Cortex of kidney (tissue), 1 donor: ENCODE data around the gene MDFIC.

Source experiments
- DNase-seq: peaks from one replicate; lab custom pipeline; 2025; lab: John Stamatoyannopoulos, UW

MDFIC gene

DNA sequence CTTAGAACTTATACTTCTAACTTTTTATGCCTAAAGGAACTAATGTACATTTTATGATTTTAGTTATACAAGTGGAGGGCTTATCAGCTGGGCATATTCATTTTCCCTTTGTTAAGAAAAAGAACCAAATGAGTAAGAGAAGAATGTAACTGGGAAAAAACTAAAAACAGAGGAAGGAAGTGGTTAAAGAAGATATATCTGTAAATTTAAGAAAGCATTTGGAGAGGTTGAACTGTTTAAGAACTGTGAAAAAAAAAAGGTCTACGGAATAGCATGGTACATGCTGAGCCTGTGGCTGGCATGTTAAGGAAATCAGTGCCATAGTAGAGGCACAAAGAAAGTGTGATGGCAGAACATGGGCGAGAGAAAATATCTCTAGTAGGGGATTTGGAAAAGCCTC, 6.2 kb downstream of the MDFIC start:
- no peak for DNase-seq

GRCh38 chr7:114929570-114929969, 7.7 kb downstream of the MDFIC start:
- no peak for DNase-seq

GRCh38 chr7:114930107-114930661, 8.3 kb downstream of the MDFIC start:
- DNase-seq = no peak

GRCh38 chr7:114930829-114931655, 9.1 kb downstream of the MDFIC start:
- DNase-seq = no peak

DNA sequence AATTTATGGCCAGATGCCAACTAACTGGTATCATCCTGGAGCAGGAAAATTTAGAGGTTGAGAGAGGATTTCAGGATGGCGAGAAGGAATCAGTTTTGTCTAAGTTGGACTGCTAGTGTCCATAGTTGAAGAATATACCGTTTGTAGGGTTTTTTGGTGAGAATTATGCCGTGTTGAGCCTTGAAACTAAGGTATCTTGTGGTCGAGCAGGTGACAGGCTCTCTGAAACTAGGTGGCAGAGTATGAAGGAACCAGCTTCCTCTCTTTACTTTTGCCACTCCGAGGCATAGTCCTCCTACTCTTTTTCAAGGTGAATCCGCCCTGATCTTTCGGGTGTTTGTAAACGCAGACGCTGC, 9.7 kb downstream of the MDFIC start:
- DNase-seq = no peak

GRCh38 chr7:114932991-114933390, 11.1 kb downstream of the MDFIC start:
- no peak for DNase-seq

GRCh38 chr7:114933658-114934057, 11.8 kb downstream of the MDFIC start:
- DNase-seq = no peak

DNA sequence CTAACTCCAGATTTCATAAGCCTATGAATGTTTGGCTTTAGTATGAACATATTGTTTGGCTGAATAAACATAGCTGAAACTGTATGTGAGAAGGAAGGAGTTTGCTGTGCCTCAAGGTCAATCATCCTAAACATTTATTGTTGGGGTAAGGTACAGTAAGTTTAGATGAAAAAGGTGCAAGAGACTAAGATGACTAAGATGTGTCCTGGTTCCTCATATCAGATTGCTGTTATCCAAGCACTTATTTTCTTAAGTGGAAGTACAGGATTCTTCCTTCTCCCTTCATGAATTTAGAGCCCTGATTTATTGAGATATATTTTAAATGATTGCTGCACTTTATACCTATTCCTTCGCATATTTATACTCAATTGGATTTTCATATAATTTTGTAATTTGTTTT, 12.2 kb downstream of the MDFIC start:
- DNase-seq = no peak

GRCh38 chr7:114934713-114935112, 12.8 kb downstream of the MDFIC start:
- DNase-seq = no peak

- DNase-seq = no peak
Measured at GRCh38 chr7:114936471-114936870, 14.6 kb downstream of the MDFIC start.

GRCh38 chr7:114937446-114937845, 15.6 kb downstream of the MDFIC start:
- DNase-seq = no peak

GRCh38 chr7:114938785-114939184, 16.9 kb downstream of the MDFIC start:
- no peak for DNase-seq

DNA sequence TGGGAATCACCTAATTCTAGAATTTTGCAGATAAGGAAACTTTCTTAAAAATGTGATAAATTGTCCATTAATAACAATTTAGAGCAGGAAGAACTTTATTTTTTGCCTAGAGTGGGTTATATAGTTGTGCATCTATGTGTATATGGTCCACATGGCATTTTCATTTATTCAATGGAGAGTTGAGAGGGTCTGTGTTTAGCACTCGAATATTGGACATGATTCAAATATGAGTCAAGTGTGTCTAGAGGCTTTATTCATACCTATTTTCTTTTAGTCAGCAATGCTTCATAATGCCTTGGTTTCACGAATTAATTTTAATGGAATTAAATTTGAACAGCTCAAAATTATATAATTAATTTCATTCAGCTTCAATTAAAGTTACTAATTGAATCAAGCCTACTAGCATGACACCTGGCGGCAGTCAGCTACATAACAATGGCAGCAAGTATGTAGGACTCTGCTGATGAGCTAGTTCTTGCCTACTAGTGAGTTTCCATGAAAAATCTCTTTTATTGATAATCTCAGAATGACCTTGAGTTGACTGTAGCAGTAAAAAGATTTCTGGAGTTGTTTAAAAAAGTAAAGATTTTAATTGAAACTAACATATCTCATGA, 17.7 kb downstream of the MDFIC start:
- DNase-seq = no peak

DNA sequence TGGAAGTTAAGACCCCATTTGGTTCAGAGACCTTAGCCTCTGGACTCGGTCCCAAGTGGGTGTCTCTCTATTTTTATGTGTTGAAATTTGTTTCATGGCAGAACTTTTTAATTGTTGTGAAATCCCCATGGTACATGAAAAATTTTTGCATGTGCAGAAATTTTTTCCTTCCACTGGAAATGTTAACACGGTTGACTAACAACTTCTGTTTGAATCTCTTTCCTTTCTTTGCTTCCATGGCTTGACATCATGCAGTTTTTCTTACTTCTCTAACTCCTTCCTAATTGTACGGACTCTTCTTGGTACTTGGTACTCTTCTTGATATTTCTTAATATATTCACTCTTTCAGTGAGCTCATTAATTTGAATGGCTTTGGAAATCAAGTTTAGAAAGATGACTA, 18.3 kb downstream of the MDFIC start:
- no peak for DNase-seq

DNA sequence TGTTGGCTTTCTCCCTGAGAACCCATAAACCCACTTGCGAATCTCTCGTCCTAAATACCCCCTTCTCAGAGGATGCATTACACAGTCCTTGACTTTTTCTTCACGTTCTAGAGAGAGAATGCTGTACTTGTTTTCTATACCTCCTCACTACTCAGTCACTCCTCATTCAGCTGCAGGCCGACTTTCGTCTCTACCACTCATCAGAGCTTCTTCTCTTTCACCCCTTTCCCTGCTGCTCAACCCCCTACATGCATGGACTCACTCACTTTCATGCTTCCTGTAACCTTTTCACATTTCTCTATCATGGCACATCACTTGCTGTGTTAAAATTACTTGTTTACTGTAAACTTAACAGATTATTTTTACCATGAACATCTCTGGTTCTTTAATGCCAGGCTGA, 19.8 kb downstream of the MDFIC start:
- DNase-seq = no peak

DNA sequence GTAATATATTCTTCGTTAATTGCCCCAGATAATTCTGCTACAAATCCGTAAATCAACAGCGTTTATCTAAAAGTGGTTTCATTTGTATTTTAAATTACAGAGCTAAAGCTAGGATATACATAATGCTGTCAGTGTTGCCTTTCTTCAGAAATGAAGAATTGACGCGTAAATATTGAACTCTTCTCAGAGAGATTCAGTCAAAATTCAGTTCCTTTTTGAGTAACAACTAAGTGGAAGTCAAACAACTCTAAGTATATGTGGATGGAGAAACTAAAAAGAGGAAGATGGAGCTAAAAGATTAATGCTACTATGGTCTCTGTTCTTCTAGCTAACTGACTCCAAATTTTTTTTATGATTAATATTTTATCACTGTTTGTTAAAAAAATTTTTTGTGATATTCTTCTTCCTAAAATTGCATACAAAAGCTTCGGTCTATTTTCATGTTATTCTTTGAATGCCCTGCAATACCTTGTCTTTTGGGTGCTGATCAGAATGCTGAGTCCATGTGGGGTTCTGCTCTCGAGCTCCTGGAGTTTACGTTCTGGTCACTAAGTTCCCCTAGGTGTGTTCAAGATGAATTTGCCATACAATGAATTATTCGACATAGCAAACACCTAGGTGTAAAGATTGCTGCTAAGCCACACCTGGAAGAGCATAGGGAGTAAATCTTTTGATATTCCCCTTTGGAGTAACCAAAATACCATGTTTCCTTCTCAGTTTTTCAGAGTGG, 20.7 kb downstream of the MDFIC start:
- no peak for DNase-seq

- DNase-seq = no peak
Measured at GRCh38 chr7:114943530-114943929, 21.6 kb downstream of the MDFIC start.

DNA sequence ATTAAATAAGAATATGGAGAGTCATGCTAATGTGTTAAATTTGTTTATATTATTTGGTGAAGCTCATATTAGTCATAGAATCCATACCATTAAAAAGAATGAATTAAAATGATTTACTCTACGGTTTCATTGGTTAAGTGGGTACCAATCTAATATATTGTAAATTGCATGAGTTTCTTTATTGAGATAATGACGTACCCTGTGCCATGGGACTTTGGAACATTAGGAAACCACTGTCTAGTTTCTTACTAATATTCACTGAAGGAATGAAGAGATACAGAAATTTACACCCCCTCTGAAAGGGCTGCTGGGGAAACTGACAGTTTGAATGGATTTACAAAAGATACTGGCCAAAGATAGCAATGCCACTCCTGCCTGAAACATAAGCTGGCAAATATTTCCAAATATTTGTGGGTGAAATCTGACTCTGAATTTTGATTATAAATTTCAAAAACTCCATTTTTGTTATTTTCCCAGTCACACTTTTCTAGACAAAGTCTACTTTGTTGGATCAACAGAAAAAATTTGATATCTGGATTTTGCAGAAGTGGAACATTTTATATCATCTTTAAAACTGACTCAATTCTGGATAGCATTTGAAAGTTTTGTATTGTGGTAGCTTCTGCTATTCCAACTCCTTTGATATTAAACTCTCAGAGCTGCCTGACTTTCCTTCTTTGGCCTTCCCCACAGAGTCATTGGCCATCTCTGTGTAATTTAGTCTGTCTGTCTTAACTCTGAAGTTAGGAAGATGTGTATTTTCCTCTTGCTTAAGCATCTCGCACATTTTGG, 22.3 kb downstream of the MDFIC start:
- no peak for DNase-seq

DNA sequence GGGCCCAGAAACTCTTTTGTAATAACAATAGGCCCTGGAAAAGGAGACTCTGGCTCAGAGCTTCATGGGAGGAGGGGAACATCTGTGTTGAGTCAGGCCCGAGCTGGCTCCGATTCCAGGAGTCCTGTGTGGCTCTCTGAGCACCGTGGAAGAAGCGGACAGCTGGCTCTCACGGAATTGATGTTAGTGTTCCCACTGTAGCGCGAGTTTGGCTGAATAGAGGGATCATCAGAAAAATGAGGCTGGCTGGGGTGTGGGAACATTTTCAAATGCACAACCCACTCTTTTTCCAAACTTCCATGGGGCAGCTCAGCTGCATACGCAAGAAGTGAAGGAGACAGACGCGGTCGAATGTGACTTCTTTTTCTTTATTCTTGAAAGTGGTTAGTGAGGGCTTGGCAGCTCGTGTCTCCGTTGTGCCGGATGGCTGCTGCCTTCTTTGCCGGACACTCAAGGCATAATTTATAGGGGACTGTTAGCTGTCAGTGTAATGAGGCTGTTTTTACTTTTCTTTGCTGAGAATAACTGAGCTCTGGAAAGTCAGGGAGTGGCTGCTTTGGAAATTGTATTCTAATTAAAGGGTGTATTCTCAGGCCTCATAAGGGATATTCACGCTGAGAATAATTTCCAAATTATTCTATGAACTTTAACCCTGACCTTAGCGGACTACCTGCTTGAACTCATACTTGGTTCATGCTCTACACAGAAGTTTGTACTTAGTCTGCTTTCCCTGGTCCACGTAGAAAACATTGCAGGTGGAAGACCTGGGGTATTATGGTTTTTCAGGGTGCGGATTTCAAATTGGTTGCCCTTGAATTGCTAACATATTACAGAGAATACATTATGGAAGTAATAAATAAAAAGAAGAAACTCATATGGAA, 23.1 kb downstream of the MDFIC start:
- no peak for DNase-seq

DNA sequence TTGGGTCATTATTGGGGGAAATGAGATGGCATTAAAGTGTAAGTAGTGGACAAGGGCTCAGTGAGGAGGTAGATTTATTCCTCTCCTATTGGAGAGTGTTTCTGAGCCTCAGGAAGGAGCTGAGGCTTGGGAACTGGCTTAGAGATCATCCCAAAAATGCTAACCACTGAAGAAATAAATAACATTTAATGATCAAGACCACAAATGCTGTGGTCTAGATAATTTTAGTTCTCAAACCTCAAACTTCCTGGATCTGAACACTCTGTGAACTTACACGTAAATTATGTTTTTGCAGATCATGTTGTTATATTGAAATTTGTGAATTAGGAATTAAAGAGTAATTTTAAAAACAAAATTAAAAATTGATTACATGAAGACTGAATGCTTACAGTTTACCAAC, 27.3 kb downstream of the MDFIC start:
- DNase-seq = no peak

- no peak for DNase-seq
Measured at GRCh38 chr7:114952296-114952695, 30.4 kb downstream of the MDFIC start.
